Memory B cell (primary cell): Measurements from ENCODE around the gene C12orf56.
A peak's percentile ranks its signal among the peaks of the same experiment; 100 is the strongest.

ENCODE experiments used
- ATAC-seq: fragments of 150-1000 bp; cut with Tn5 transposase; 2 replicates; pipeline ENCODE4 v1.10.0; 2021; ENCODE audit warnings: low read depth, mild to moderate bottlenecking, moderate library complexity
- DNase-seq, 2 donors: peaks; one replicate each; pipeline ENCODE4 v3.0.0; 2022; ENCODE audit warnings: low spot score in 2 of 2
- H3K27ac Mint-ChIP-seq: one replicate; pipeline ENCODE4 v1.8.0; 2022; ENCODE audit warnings: mild to moderate bottlenecking, moderate library complexity, mixed read lengths
- H3K27me3 Mint-ChIP-seq: one replicate; pipeline ENCODE4 v1.8.0; 2022; ENCODE audit warnings: mixed read lengths
- H3K36me3 Mint-ChIP-seq: one replicate; pipeline ENCODE4 v1.8.0; 2022; ENCODE audit warnings: mild to moderate bottlenecking, mixed read lengths
- H3K4me1 Mint-ChIP-seq: one replicate; pipeline ENCODE4 v1.8.0; 2022; ENCODE audit warnings: mixed read lengths
- H3K4me3 Mint-ChIP-seq: one replicate; pipeline ENCODE4 v1.8.0; 2022; ENCODE audit warnings: mild to moderate bottlenecking, moderate library complexity, mixed read lengths
- H3K9me3 Mint-ChIP-seq: one replicate; pipeline ENCODE4 v1.8.0; 2022; ENCODE audit warnings: mixed read lengths

C12orf56 gene

GRCh38 chr12:64261813-64262212 is 128.7 kb downstream of the C12orf56 start:
- H3K27me3 Mint-ChIP-seq = peaks cover 5% of the 10 kb centered on the region
- H3K36me3 Mint-ChIP-seq = no peaks in the 10 kb centered on the region
- ATAC-seq (no peak), DNase-seq (no peak)
- H3K9me3 Mint-ChIP-seq = no peaks in the 10 kb centered on the region
- no peaks in the 10 kb centered on the region for H3K4me1 Mint-ChIP-seq
- no peak overlapping the region for H3K27ac Mint-ChIP-seq
- H3K4me3 Mint-ChIP-seq = no peak overlapping the region

- ATAC-seq = no peak
Measured at GRCh38 chr12:64258576-64258975, 132.0 kb downstream of the C12orf56 start.

GRCh38 chr12:64256166-64256800 is 134.3 kb downstream of the C12orf56 start:
- Mint-ChIP-seq H3K4me1 (no peaks in the 10 kb centered on the region), H3K27ac (no peak overlapping the region), H3K4me3 (no peak overlapping the region), H3K36me3 (no peaks in the 10 kb centered on the region), H3K27me3 (peaks cover 1% of the 10 kb centered on the region), H3K9me3 (no peaks in the 10 kb centered on the region)
- ATAC-seq (no peak), DNase-seq (peak; percentile 11 to 47)

More at GRCh38 chr12:64258576-64258975, 132.0 kb downstream of the C12orf56 start:
- Mint-ChIP-seq H3K9me3 (no peaks in the 10 kb centered on the region), H3K27ac (no peak overlapping the region), H3K4me1 (no peaks in the 10 kb centered on the region), H3K4me3 (no peak overlapping the region), H3K36me3 (no peaks in the 10 kb centered on the region), H3K27me3 (peaks cover 3% of the 10 kb centered on the region)
- no peak for DNase-seq

- no peaks in the 10 kb centered on the region for H3K9me3 Mint-ChIP-seq
Measured at GRCh38 chr12:64255249-64255648, 135.3 kb downstream of the C12orf56 start.

GRCh38 chr12:64253356-64253755 is 137.2 kb downstream of the C12orf56 start:
- H3K27ac Mint-ChIP-seq = no peak overlapping the region
- H3K36me3 Mint-ChIP-seq = no peaks in the 10 kb centered on the region

More at GRCh38 chr12:64255249-64255648, 135.3 kb downstream of the C12orf56 start:
- H3K27me3 Mint-ChIP-seq = peaks cover 1% of the 10 kb centered on the region
- no peak overlapping the region for H3K27ac Mint-ChIP-seq
- no peak for DNase-seq
- H3K36me3 Mint-ChIP-seq = no peaks in the 10 kb centered on the region
- H3K4me1 Mint-ChIP-seq = no peaks in the 10 kb centered on the region
- H3K4me3 Mint-ChIP-seq = no peak overlapping the region
- ATAC-seq = no peak

GRCh38 chr12:64252681-64253080 is 137.9 kb downstream of the C12orf56 start:
- no peaks in the 10 kb centered on the region for H3K36me3 Mint-ChIP-seq
- H3K4me3 Mint-ChIP-seq = no peak overlapping the region
- H3K27me3 Mint-ChIP-seq = no peaks in the 10 kb centered on the region
- no peak overlapping the region for H3K27ac Mint-ChIP-seq
- no peak for DNase-seq
- ATAC-seq = no peak
- no peaks in the 10 kb centered on the region for H3K9me3 Mint-ChIP-seq
- H3K4me1 Mint-ChIP-seq = no peaks in the 10 kb centered on the region

More at GRCh38 chr12:64253356-64253755, 137.2 kb downstream of the C12orf56 start:
- ATAC-seq (no peak), DNase-seq (no peak)
- Mint-ChIP-seq H3K27me3 (no peaks in the 10 kb centered on the region), H3K4me1 (no peaks in the 10 kb centered on the region), H3K9me3 (no peaks in the 10 kb centered on the region), H3K4me3 (no peak overlapping the region)

- H3K4me1 Mint-ChIP-seq = no peaks in the 10 kb centered on the region
- no peak for ATAC-seq
- no peak for DNase-seq
- peaks cover 2% of the 10 kb centered on the region for H3K27me3 Mint-ChIP-seq
- no peak overlapping the region for H3K4me3 Mint-ChIP-seq
- no peaks in the 10 kb centered on the region for H3K36me3 Mint-ChIP-seq
- H3K9me3 Mint-ChIP-seq = no peaks in the 10 kb centered on the region
- no peak overlapping the region for H3K27ac Mint-ChIP-seq
Measured at GRCh38 chr12:64243809-64244208, 146.7 kb downstream of the C12orf56 start.

GRCh38 chr12:64240781-64241180 is 149.8 kb downstream of the C12orf56 start:
- Mint-ChIP-seq H3K27me3 (peaks cover 4% of the 10 kb centered on the region), H3K27ac (no peak overlapping the region), H3K36me3 (no peaks in the 10 kb centered on the region), H3K4me1 (no peaks in the 10 kb centered on the region), H3K9me3 (no peaks in the 10 kb centered on the region), H3K4me3 (no peak overlapping the region)
- ATAC-seq = no peak
- DNase-seq = no peak

- Mint-ChIP-seq H3K36me3 (no peaks in the 10 kb centered on the region), H3K27ac (no peak overlapping the region), H3K27me3 (peaks cover 5% of the 10 kb centered on the region), H3K4me3 (no peak overlapping the region), H3K9me3 (no peaks in the 10 kb centered on the region), H3K4me1 (no peaks in the 10 kb centered on the region)
- ATAC-seq (no peak), DNase-seq (no peak)
Measured at GRCh38 chr12:64237382-64237781, 153.2 kb downstream of the C12orf56 start.

GRCh38 chr12:64236549-64236948 is 154.0 kb downstream of the C12orf56 start:
- H3K9me3 Mint-ChIP-seq = no peaks in the 10 kb centered on the region
- ATAC-seq (no peak), DNase-seq (no peak)
- no peak overlapping the region for H3K4me3 Mint-ChIP-seq
- H3K4me1 Mint-ChIP-seq = no peaks in the 10 kb centered on the region
- H3K36me3 Mint-ChIP-seq = no peaks in the 10 kb centered on the region
- H3K27ac Mint-ChIP-seq = no peak overlapping the region
- H3K27me3 Mint-ChIP-seq = peaks cover 5% of the 10 kb centered on the region

- ATAC-seq = no peak
- no peaks in the 10 kb centered on the region for H3K4me1 Mint-ChIP-seq
- DNase-seq = no peak
- no peak overlapping the region for H3K4me3 Mint-ChIP-seq
- H3K27me3 Mint-ChIP-seq = peaks cover 7% of the 10 kb centered on the region
- H3K9me3 Mint-ChIP-seq = no peaks in the 10 kb centered on the region
- no peaks in the 10 kb centered on the region for H3K36me3 Mint-ChIP-seq
- no peak overlapping the region for H3K27ac Mint-ChIP-seq
Measured at GRCh38 chr12:64232196-64232595, 158.4 kb downstream of the C12orf56 start.

GRCh38 chr12:64229796-64230195 is 160.8 kb downstream of the C12orf56 start:
- H3K4me3 Mint-ChIP-seq = no peak overlapping the region
- H3K27me3 Mint-ChIP-seq = peaks cover 3% of the 10 kb centered on the region
- no peak overlapping the region for H3K27ac Mint-ChIP-seq
- no peaks in the 10 kb centered on the region for H3K9me3 Mint-ChIP-seq
- H3K36me3 Mint-ChIP-seq = no peaks in the 10 kb centered on the region
- H3K4me1 Mint-ChIP-seq = no peaks in the 10 kb centered on the region
- ATAC-seq (no peak), DNase-seq (no peak)

GRCh38 chr12:64229240-64229639 is 161.3 kb downstream of the C12orf56 start:
- ATAC-seq (no peak), DNase-seq (no peak)
- Mint-ChIP-seq H3K4me1 (no peaks in the 10 kb centered on the region), H3K27ac (no peak overlapping the region), H3K27me3 (peaks cover 4% of the 10 kb centered on the region), H3K36me3 (no peaks in the 10 kb centered on the region), H3K9me3 (no peaks in the 10 kb centered on the region), H3K4me3 (no peak overlapping the region)

- ATAC-seq (no peak), DNase-seq (no peak)
- Mint-ChIP-seq H3K27me3 (peaks cover 5% of the 10 kb centered on the region), H3K27ac (no peak overlapping the region), H3K4me3 (no peak overlapping the region), H3K4me1 (peaks cover 16% of the 10 kb centered on the region), H3K36me3 (no peaks in the 10 kb centered on the region), H3K9me3 (no peaks in the 10 kb centered on the region)
Measured at GRCh38 chr12:64225626-64226025, 164.9 kb downstream of the C12orf56 start.
